Keratinocyte (primary cell): ENCODE results near the gene AGPAT3.

Source experiments
- CTCF ChIP-seq, 3 experiments: IDR thresholded peaks in 1 of 3; conservative IDR thresholded peaks in 1 of 3; optimal IDR thresholded peaks in 1 of 3; 2 replicates in 2 of 3; 3 replicates in 1 of 3; pipeline versions ENCODE3 to v1.5.1; 2011; ENCODE audit warnings: low read length in 3 of 3, mild to moderate bottlenecking in 3 of 3, moderate library complexity in 2 of 3, control low read depth in 1 of 3, inconsistent platforms in 1 of 3; ENCODE audit not compliant: insufficient read depth in 2 of 3; ENCODE audit errors: extremely low read depth in 1 of 3
- EZH2 ChIP-seq: IDR thresholded peaks from one replicate; pipeline ENCODE4 v1.6.1; 2012; ENCODE audit warnings: inconsistent platforms, mild to moderate bottlenecking, low read length, moderate library complexity

GRCh38 chr21:43929217-43929971, 64.4 kb downstream of the AGPAT3 start:
- TF ChIP-seq CTCF (optimal IDR thresholded peaks at IDR 0.05 in 1 of 3, IDR thresholded peaks at IDR 0.05 in 1 of 3, conservative IDR thresholded peaks at IDR 0.05 in 1 of 3; ENCODE audit: extremely low read depth in 1 of 3, insufficient read depth in 2 of 3, low read length in 3 of 3) (no peak), EZH2 (no peak)
